Measurements from ENCODE around the gene CLCF1.

Gene CLCF1

DNA sequence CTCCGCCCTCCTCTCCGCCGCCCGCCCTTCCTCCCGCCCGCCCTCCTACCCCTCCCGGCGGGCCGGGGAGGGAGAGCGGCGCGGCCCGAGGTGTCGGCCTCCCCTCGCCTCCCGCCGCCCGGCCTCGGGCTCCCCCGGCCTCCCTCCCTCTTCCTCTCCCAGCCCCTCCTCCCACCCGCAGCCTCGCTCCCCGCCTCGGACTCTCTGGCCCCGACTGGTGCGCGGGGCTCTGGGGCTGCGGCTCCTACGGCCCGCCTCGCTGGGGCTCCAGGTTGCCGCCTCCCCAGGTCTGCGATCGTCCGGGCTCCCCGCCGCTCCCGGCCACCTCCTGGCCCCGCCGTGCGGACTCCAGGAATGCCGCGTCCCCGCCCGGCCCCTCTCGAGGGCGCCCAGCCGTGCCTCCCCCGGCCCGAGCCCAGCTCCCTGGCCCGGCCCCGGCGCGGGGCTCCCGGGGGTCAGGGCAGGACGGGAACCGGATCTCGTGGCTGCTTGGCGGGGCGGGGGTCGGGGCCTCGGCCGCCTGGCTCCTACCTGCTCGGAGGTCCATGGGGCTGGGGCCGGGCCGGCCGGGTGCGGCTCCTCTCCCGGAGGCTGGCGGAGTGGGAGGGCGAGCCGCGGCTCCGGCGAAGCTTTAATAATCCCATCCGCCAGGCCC lies at the start of gene CLCF1:
Gene CLCF1, minus strand, starts transcription at position 606 of the 655 bp plus-strand sequence. Its CDS starts 59 bp downstream, at position 547.
- TF ChIP-seq, protein P1, sequence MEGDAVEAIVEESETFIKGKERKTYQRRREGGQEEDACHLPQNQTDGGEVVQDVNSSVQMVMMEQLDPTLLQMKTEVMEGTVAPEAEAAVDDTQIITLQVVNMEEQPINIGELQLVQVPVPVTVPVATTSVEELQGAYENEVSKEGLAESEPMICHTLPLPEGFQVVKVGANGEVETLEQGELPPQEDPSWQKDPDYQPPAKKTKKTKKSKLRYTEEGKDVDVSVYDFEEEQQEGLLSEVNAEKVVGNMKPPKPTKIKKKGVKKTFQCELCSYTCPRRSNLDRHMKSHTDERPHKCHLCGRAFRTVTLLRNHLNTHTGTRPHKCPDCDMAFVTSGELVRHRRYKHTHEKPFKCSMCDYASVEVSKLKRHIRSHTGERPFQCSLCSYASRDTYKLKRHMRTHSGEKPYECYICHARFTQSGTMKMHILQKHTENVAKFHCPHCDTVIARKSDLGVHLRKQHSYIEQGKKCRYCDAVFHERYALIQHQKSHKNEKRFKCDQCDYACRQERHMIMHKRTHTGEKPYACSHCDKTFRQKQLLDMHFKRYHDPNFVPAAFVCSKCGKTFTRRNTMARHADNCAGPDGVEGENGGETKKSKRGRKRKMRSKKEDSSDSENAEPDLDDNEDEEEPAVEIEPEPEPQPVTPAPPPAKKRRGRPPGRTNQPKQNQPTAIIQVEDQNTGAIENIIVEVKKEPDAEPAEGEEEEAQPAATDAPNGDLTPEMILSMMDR (IDR thresholded peaks at IDR 0.05), result no peak

DNA sequence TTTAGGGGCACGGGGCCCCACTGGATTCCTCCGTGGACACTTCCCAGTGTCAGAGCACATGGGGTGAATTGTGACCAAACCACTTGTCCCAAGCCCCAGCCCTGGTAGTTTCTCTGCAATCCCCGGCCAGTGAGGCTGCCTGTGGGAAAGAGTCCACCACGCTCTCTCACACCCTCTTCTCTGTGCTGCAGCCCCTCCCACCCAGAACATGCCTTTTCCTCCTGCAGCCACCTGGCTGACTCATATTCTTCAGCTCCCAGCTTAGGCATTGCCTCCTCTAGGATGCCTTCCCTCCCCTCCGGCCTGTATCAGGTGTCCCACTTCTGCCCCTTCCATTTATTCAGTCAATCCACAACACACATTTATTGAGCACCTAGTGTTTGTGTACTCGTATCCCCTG lies 49.5 kb upstream of the CLCF1 start:
- TF ChIP-seq, protein P1 (IDR thresholded peaks at IDR 0.05), result no peak

DNA sequence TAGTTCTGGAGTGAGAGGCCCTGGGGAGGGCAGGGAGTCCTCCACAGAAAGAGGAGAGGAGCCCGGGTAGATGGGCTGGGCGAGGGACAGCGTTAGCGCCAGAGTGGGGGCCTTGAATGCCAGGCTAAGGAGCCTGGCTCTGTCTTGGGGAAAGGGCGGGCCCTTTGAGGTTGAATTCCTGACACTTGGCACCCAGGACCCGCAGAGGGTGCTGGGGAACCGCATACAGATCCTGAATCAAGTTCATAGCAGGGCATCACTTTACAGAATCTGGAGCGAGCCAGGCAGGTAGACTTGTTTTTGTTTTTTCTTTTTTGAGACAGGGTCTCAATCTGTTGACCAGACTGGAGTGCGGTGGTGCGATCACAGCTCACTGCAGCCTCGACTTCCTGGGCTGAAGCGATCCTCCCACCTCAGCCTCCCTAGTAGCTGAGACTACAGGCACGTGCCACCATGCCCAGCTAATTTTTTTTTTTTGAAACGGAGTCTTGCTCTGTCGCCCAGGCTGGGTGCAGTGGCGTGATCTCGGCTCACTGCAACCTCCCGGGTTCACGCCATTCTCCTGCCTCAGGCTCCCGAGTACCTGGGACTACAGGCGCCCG lies 48.1 kb upstream of the CLCF1 start:
- TF ChIP-seq, protein P1 (IDR thresholded peaks at IDR 0.05), result no peak

DNA sequence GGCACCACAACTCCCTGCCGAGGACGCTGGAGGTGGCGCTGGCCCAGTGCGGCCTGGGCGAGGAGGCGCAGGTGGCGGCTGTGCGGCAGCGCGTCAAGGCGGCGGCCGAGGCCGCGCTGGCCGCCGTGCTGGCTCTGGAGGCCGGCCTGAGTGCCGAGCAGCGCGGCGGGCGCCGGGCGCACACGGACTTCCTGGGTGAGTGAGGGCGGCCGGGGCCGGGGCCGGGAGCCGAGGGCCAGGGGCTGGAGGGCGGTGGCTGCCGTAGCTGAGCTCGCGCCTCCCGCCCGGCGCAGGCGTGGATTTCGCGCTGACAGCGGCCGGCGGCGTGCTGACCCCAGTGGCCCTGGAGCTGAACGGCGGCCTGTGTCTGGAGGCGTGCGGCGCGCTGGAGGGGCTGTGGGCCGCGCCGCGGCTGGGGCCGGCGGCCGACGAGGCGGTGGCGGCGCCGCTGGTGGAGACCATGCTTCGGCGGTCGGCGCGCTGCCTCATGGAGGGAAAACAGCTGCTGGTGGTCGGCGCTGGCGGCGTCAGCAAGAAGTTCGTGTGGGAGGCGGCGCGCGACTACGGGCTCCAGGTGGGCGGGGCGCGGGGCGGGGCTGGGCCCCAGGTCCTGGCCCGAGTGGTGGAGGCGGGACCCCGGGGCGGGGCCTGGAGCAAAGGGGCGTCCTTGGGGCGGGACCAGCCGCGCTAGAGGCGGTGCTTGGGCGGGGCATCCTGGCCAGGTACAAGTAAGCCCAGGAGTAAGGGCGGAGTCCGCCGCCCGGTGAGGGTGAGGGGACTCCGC lies 47.4 kb upstream of the CLCF1 start:
- TF ChIP-seq, protein P1 (IDR thresholded peaks at IDR 0.05), result no peak

DNA sequence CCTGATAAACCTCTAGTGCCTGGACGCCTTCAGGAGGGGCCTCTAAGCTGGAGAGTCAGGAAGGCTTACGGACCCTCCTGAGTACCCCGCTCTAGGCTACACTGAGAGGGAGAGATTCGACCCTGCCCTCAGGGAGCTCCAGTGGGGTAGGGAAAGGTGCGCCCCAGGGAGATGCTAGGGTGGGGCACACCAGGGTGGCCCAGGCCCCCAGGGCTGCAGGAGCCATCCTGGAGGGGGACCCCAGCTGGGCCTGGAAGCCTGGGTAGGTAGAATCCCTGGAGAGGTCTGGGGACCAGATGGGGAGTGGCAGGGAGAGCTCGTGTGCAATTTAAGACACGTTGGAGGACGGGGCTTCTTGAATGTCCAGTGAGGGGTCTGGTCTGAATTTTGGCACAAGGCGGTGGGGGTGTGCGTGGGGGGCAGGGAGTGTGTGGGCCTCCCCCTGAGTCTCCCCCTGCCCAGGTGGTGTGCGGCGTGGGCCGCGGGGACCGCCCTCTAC lies 46.8 kb upstream of the CLCF1 start:
- TF ChIP-seq, protein P1 (IDR thresholded peaks at IDR 0.05), result no peak

DNA sequence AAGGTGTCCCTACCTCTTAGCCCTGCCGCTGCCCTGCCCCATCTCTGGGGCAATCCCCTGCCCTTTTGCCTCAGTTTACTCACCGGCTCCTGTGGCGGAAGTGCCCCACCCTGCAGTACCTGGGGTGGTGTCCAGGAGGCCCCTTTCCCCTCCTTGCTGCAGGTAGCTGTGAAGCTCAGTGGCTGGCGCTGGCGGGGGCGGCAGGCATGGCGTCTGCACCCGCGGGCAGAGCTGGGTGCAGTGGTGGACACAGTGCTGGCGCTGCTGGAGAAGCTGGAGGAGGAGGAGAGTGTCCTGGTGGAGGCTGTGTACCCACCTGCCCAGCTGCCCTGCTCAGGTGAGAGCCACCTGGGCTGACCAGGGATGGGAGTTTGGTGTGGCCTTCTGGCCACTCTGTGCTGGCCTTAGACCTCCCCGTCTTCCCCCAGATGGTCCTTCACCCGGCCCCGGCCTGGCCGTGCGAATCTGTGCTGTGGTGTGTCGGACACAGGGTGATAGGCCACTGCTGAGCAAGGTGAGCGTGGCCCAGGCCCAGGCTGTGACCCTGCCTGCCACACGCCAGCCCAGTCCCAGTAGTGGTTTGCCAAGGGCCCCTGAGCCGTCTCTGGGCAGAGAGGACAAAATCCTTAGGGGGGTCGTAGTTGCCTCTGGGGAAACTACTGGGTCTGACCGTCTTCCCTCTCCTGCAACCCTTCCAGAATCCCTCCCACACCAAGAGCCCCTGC lies 46.1 kb upstream of the CLCF1 start:
- TF ChIP-seq, protein P1 (IDR thresholded peaks at IDR 0.05), result no peak

Measured in LNCAP (cell line).